H54 (cell line): ENCODE data around the gene SLC12A5.

ENCODE experiments used
- DNase-seq: peaks from one replicate; pipeline ENCODE4 v3.0.0; 2011; ENCODE audit warnings: low spot score, mixed read lengths; ENCODE audit not compliant: insufficient read length
- FAIRE-seq: peaks from 3 replicates; lab custom pipeline; 2011; peaks lifted over from hg19 to GRCh38; lab: Jason Lieb, UNC
- POLR2A ChIP-seq: IDR thresholded peaks from 2 replicates; pipeline ENCODE4 v1.6.1; 2011; ENCODE audit warnings: low read depth, mild to moderate bottlenecking, low read length

Gene SLC12A5

GRCh38 chr20:46027245-46027853, 1.7 kb upstream of the SLC12A5 start:
- DNase-seq = peak; percentile 70

GRCh38 chr20:46028110-46028509, 905 bp upstream of the SLC12A5 start:
- no peak for FAIRE-seq
- no peak for DNase-seq
- TF ChIP-seq POLR2A = no peak

More at GRCh38 chr20:46027245-46027853, 1.7 kb upstream of the SLC12A5 start:
- FAIRE-seq = no peak
- TF ChIP-seq POLR2A = no peak

GRCh38 chr20:46030284-46031013, 1.4 kb downstream of the SLC12A5 start:
- no peak for TF ChIP-seq POLR2A
- no peak for FAIRE-seq

GRCh38 chr20:46031014-46031569, 2.1 kb downstream of the SLC12A5 start:
- FAIRE-seq (no peak), DNase-seq (no peak)
- TF ChIP-seq POLR2A = no peak

More at GRCh38 chr20:46030284-46031013, 1.4 kb downstream of the SLC12A5 start:
- DNase-seq = no peak

GRCh38 chr20:46031701-46032254, 2.8 kb downstream of the SLC12A5 start:
- no peak for FAIRE-seq

GRCh38 chr20:46034039-46034438, 5.0 kb downstream of the SLC12A5 start:
- FAIRE-seq = no peak
- DNase-seq = peak; percentile 64

More at GRCh38 chr20:46031701-46032254, 2.8 kb downstream of the SLC12A5 start:
- no peak for TF ChIP-seq POLR2A
- DNase-seq = no peak

GRCh38 chr20:46035253-46035652, 6.2 kb downstream of the SLC12A5 start:
- FAIRE-seq (no peak), DNase-seq (no peak)
- TF ChIP-seq POLR2A = no peak

More at GRCh38 chr20:46034039-46034438, 5.0 kb downstream of the SLC12A5 start:
- TF ChIP-seq POLR2A = no peak

GRCh38 chr20:46035713-46036112, 6.7 kb downstream of the SLC12A5 start:
- DNase-seq (no peak), FAIRE-seq (no peak)
- no peak for TF ChIP-seq POLR2A

GRCh38 chr20:46036370-46036769, 7.4 kb downstream of the SLC12A5 start:
- no peak for FAIRE-seq
- no peak for DNase-seq
- TF ChIP-seq POLR2A = no peak

GRCh38 chr20:46037036-46037435, 8.0 kb downstream of the SLC12A5 start:
- TF ChIP-seq POLR2A = no peak
- FAIRE-seq (no peak), DNase-seq (no peak)

- TF ChIP-seq POLR2A = no peak
- no peak for FAIRE-seq
- peak; percentile 59 for DNase-seq
Measured at GRCh38 chr20:46040902-46041535, 12.0 kb downstream of the SLC12A5 start.

- FAIRE-seq (no peak), DNase-seq (no peak)
- TF ChIP-seq POLR2A = no peak
Measured at GRCh38 chr20:46043556-46043955, 14.5 kb downstream of the SLC12A5 start.

- FAIRE-seq = no peak
Measured at GRCh38 chr20:46044896-46045295, 15.9 kb downstream of the SLC12A5 start.

More at GRCh38 chr20:46044896-46045295, 15.9 kb downstream of the SLC12A5 start:
- no peak for DNase-seq
- no peak for TF ChIP-seq POLR2A
